B cell (primary cell): ENCODE measurements around the gene VTI1A.

Experiments used
- CTCF ChIP-seq: fragments of 200-600 bp; IDR thresholded peaks from one replicate; pipeline ENCODE4 v1.8.0; 2022; ENCODE audit warnings: antibody characterized with exemption, mild to moderate bottlenecking
- EZH2 ChIP-seq: IDR thresholded peaks from 2 replicates; pipeline ENCODE4 v1.6.1; 2012; ENCODE audit warnings: borderline replicate concordance, low read depth, mild to moderate bottlenecking, moderate library complexity, low read length; ENCODE audit not compliant: insufficient read depth, poor library complexity, severe bottlenecking

- TF ChIP-seq CTCF (no peak), EZH2 (no peak)
These were observed 166.6 kb downstream of the VTI1A start for GRCh38 chr10:112613620-112614019.
